GM21576 (cell line): ENCODE data around the gene PSEN1.

Experiments
- ATAC-seq: cut with Tn5 transposase; IDR thresholded peaks from one replicate; pipeline ENCODE4 v1.9.1; 2021; ENCODE audit warnings: mild to moderate bottlenecking, moderate library complexity; ENCODE audit not compliant: unreplicated experiment

The PSEN1 gene

DNA sequence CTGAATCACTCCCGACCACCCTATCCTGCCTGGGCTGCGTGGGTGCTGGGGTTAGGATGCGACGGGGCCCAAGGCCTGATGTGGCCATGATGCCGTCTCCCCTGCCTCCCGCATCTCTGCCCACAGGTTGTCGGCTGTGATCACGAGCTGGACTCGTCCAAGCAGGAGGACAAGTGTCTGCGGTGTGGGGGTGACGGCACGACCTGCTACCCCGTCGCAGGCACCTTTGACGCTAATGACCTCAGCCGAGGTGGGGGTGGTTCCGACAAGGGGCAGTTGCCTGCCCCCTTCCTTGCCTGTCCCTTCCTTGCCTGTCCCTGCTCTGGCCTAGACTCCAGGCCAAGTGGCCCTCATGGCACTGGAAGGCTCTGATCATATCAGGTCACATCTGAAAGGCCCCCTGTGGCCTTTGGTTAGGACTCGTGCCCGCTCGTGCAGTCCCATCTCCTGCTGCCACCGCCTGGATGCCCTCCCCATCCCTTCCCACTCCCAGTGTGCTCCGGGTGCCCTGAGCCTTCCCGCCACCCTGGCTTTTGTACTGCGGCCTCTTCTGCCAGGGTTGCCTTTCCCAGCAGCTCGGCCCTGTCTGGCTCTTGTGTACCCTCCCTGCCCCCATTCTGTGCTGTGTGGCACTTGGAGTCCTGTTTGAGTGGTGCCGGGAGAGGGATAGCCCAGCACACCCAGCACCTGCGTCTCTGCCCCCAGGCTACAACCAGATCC is 114.6 kb downstream of the PSEN1 start:
- no peak for ATAC-seq

- ATAC-seq: no peak
Observed at GRCh38 chr14:73251516-73252215, 115.4 kb downstream of the PSEN1 start.

GRCh38 chr14:73252491-73253322 is 116.4 kb downstream of the PSEN1 start:
- ATAC-seq: no peak

DNA sequence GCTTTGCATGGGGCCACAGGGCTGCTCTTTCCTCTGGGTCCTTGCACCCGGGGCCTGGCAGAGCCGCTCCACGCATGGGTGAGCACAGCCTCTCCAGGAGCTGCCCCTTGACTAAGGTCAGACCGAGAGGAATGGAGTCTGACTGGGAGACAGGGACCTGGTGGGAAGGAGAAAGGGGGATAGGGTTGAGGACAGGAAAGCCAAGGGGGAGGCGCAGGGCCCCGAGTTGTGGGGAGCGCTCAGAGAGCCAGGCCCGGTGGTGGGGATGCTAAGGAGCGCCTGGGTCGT is 117.0 kb downstream of the PSEN1 start:
- no peak for ATAC-seq

GRCh38 chr14:73253721-73254120 is 117.4 kb downstream of the PSEN1 start:
- no peak for ATAC-seq

- ATAC-seq: no peak
Observed at GRCh38 chr14:73254247-73255004, 118.1 kb downstream of the PSEN1 start.

DNA sequence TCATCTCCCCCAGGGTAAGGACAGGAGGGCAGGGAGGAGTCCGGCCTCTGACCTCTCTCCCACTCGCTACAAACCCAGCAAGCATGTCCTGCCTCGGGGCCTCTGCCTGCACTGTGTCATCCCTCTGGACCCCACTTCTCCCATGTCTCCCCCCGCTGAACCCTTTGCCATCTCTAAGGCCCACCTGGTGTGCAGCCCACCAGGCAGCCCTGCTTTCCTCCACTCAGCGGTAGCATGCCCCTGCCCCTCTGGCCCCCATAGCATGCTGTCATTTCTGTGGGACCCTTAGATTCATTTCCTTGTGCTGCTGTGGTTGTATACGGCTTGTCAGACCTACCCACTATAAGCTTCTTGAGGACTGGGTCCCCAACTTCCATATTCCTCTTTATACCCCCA is 118.7 kb downstream of the PSEN1 start:
- ATAC-seq: no peak

- ATAC-seq: no peak
Observed at GRCh38 chr14:73255693-73256225, 119.5 kb downstream of the PSEN1 start.

DNA sequence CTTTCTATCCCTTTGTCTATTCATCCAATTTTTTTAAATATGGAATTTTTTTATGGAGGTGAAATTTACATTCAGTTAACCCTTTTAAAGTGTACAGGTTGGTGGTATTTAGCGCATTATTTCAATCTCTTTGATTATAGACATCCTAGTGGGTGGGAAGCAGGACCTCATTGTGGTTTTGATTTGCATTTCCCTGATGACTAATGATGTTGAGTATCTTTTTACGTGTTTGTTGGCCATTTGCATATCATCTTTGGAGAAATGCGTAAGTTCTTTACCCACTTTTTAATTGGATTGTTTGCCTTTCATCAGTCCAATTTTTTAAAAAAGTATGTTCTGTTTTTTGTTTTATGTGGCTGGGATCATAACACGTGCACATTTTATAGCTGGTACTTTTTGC is 121.8 kb downstream of the PSEN1 start:
- ATAC-seq: no peak

GRCh38 chr14:73258845-73259611 is 122.7 kb downstream of the PSEN1 start:
- no peak for ATAC-seq

DNA sequence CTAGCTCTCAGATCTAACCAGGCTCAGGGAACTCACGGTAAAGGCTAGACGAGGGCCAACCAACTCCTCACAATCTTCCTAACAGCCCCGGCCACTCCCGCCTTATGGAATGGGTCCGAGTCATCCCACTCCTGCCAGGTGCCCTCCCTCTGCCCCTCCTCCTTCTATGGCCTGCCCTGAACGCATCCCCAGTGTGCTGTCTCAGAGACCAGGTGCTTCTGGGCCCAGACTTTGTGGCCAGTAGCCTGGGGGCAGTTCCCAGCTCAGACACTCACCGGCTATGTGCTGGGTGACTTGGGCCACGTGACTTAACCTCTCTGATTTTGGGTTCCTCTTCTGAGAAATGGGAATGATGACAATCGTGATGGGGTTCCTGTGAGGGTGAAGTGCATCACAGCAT is 123.5 kb downstream of the PSEN1 start:
- ATAC-seq: no peak

GRCh38 chr14:73260574-73260973 is 124.3 kb downstream of the PSEN1 start:
- no peak for ATAC-seq

GRCh38 chr14:73261075-73261474 is 124.8 kb downstream of the PSEN1 start:
- ATAC-seq: no peak

DNA sequence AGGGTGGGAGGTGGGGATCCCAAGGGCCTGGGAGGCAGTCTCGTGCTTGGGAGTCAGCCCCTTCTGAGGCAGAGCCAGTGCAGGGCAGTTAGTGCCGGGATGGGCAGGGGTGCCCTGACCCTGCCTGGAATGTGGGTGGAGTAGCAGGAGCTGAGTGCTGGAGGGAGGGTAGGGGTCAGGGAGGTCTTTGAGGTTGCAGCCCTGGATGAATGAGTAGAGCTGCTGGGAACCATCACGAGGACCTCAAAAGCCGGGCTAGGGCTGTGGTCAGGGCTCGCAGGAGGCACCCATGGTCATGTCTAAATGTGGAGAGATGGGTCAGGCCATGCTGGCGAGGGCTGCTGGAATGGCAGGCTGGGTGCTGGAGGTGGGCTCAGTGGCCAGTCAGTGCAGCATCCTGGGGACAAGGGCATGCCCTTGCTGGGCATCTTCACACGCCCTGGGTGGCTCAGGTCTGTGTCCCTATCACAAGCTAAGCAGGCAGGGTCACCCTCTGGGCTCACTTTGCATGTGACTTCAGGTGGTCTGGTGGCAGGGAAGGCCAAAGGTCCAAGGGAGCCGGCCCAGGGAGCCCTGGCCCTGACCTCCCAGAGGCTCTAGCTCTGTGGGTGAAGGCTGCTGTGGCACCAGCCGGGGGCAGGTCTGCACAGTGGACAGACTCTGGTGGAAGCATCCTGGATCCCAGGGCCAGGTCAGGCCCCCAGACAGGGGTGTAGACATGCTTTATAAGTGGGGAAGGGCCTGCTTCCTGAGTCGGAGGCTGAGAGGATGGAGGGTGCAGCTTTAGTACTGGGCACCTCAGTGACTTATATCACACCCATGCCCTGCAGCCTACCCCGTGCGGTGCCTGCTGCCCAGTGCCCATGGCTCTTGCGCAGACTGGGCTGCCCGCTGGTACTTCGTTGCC is 125.5 kb downstream of the PSEN1 start:
- no peak for ATAC-seq

- no peak for ATAC-seq
Observed at GRCh38 chr14:73262427-73263183, 126.3 kb downstream of the PSEN1 start.

DNA sequence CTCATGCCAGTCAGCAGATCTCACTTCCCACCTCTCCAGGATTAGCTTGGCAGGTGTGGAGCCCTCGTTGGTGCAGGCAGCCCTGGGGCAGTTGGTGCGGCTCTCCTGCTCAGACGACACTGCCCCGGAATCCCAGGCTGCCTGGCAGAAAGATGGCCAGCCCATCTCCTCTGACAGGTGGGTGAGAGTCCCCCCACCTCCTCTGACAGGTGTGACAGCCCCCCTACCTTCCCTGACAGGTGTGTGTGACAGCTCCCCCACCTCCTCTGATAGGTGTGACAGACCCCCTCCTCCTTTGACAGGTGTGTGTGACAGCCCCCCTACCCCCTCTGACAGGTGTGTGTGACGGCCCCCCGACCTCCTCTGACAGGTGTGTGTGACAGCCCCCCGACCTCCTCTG is 127.3 kb downstream of the PSEN1 start:
- no peak for ATAC-seq

- no peak for ATAC-seq
Observed at GRCh38 chr14:73264080-73264884, 128.0 kb downstream of the PSEN1 start.
